Measurements from ENCODE around the gene DNAJA4.

Gene DNAJA4

GRCh38 chr15:78323693-78324092 is 59.3 kb downstream of the DNAJA4 start:
- H3K27me3 Mint-ChIP-seq (ENCODE audit: low read depth): no peaks in the 10 kb centered on the region
- no peaks in the 10 kb centered on the region for H3K4me1 Mint-ChIP-seq (ENCODE audit: low read depth)
- H3K9me3 Mint-ChIP-seq: no peaks in the 10 kb centered on the region
- H3K27ac Mint-ChIP-seq: no peak overlapping the region
- no peak overlapping the region for H3K4me3 Mint-ChIP-seq
- no peaks in the 10 kb centered on the region for H3K36me3 Mint-ChIP-seq (ENCODE audit: low read depth)

- no peaks in the 10 kb centered on the region for H3K4me1 Mint-ChIP-seq (ENCODE audit: low read depth)
- H3K36me3 Mint-ChIP-seq (ENCODE audit: low read depth): no peaks in the 10 kb centered on the region
- H3K27me3 Mint-ChIP-seq (ENCODE audit: low read depth): no peaks in the 10 kb centered on the region
- H3K27ac Mint-ChIP-seq: no peak overlapping the region
- no peaks in the 10 kb centered on the region for H3K9me3 Mint-ChIP-seq
- H3K4me3 Mint-ChIP-seq: no peak overlapping the region
These were observed 59.8 kb downstream of the DNAJA4 start for GRCh38 chr15:78324144-78324543.

GRCh38 chr15:78325092-78325843 is 60.9 kb downstream of the DNAJA4 start:
- no peaks in the 10 kb centered on the region for H3K9me3 Mint-ChIP-seq
- H3K27ac Mint-ChIP-seq: no peak overlapping the region
- H3K36me3 Mint-ChIP-seq (ENCODE audit: low read depth): no peaks in the 10 kb centered on the region
- peaks cover 5% of the 10 kb centered on the region for H3K27me3 Mint-ChIP-seq (ENCODE audit: low read depth)
- H3K4me3 Mint-ChIP-seq: no peak overlapping the region
- no peaks in the 10 kb centered on the region for H3K4me1 Mint-ChIP-seq (ENCODE audit: low read depth)

- Mint-ChIP-seq H3K9me3 (no peaks in the 10 kb centered on the region), H3K4me3 (no peak overlapping the region), H3K27ac (no peak overlapping the region), H3K4me1 (ENCODE audit: low read depth) (no peaks in the 10 kb centered on the region), H3K27me3 (ENCODE audit: low read depth) (peaks cover 5% of the 10 kb centered on the region), H3K36me3 (ENCODE audit: low read depth) (no peaks in the 10 kb centered on the region)
These were observed 63.1 kb downstream of the DNAJA4 start for GRCh38 chr15:78327466-78327865.

GRCh38 chr15:78329625-78330024 is 65.3 kb downstream of the DNAJA4 start:
- Mint-ChIP-seq H3K4me1 (ENCODE audit: low read depth) (no peaks in the 10 kb centered on the region), H3K27ac (no peak overlapping the region), H3K27me3 (ENCODE audit: low read depth) (peaks cover 9% of the 10 kb centered on the region), H3K4me3 (no peak overlapping the region), H3K9me3 (no peaks in the 10 kb centered on the region), H3K36me3 (ENCODE audit: low read depth) (no peaks in the 10 kb centered on the region)

Measured in T-helper 1 cell treated with Interleukin-12 subunit alpha and Interleukin-12 subunit beta and Interleukin-4 antibody, amounts not matched to agents 30 μg/mL and 1 μg/mL, for 36 hours (primary cell).